ENCODE data around the gene HIC2. TPM values are rescaled to one million over a fixed set of nuclear protein-coding genes. Genes with fewer than 3 reads are reported as not detected.

The HIC2 gene
- total and polyA plus RNA-seq, 2 of the 13 experiments (the other 11 are each of a cell fraction or from before 2014, with no cell fraction given) = 5.0 to 13.7 TPM

GRCh38 chr22:21457023-21457787, 40.0 kb downstream of the HIC2 start (continued):
- TF ChIP-seq MNT (IDR thresholded peaks at IDR 0.05) (no peak), HNRNPL (IDR thresholded peaks at IDR 0.05; ENCODE audit: low read depth, low read length) (no peak), MEIS2 (CRISPR knock-in tag; IDR thresholded peaks at IDR 0.05) (peak; percentile 84), ZNF788 (CRISPR knock-in tag; IDR thresholded peaks at IDR 0.05; ENCODE audit: borderline replicate concordance) (peak; percentile 21; the same call in 1 of the 2 replicates), ZNF329 (CRISPR knock-in tag; IDR thresholded peaks at IDR 0.05; ENCODE audit: low read depth) (no peak; the same call in 1 of the 2 replicates), FOXJ3 (CRISPR knock-in tag; IDR thresholded peaks at IDR 0.05; ENCODE audit: borderline replicate concordance) (peak; percentile 74; the same call in 1 of the 2 replicates), AGO2 (optimal IDR thresholded peaks at IDR 0.05; ENCODE audit: low read depth, low read length) (no peak), ZSCAN21 (CRISPR knock-in tag; IDR thresholded peaks at IDR 0.05; ENCODE audit: borderline replicate concordance) (peak; percentile 34; the same call in 1 of the 2 replicates), ZFP1 (CRISPR knock-in tag; IDR thresholded peaks at IDR 0.05) (no peak), BATF2 (CRISPR knock-in tag; IDR thresholded peaks at IDR 0.05) (no peak), ZNF274 (CRISPR knock-in tag; IDR thresholded peaks at IDR 0.05) (no peak), SIN3A (IDR thresholded peaks at IDR 0.05; ENCODE audit: borderline replicate concordance, low read depth, low read length) (peak; percentile 31; the same call in 1 of the 2 replicates), ZFY (CRISPR knock-in tag; IDR thresholded peaks at IDR 0.05) (peak; percentile 52), ZNF432 (CRISPR knock-in tag; IDR thresholded peaks at IDR 0.05; ENCODE audit: borderline replicate concordance) (no peak), JUND (CRISPR knock-in tag; IDR thresholded peaks at IDR 0.05) (peak; percentile 85), ZNF367 (CRISPR knock-in tag; IDR thresholded peaks at IDR 0.05; ENCODE audit: borderline replicate concordance) (no peak), NRL (CRISPR knock-in tag; IDR thresholded peaks at IDR 0.05; ENCODE audit: borderline replicate concordance) (peak; percentile 44), ATF7-NPFF (CRISPR knock-in tag; IDR thresholded peaks at IDR 0.05; ENCODE audit: low read depth) (no peak), ZNF780A (CRISPR knock-in tag; IDR thresholded peaks at IDR 0.05) (no peak), ZNF224 (CRISPR knock-in tag; IDR thresholded peaks at IDR 0.05) (peak; percentile 81; the same call in 1 of the 2 replicates), ZMAT3 (CRISPR knock-in tag; conservative IDR thresholded peaks at IDR 0.05) (no peak), SOX13 (IDR thresholded peaks at IDR 0.05) (no peak), SOX13 (CRISPR knock-in tag; conservative IDR thresholded peaks at IDR 0.05 in 1 of 2, IDR thresholded peaks at IDR 0.05 in 1 of 2) (peak in 1 of 2 experiments; percentile 19; a peak in 1 of 4 replicates)
- TF ChIP-seq, protein P1, sequence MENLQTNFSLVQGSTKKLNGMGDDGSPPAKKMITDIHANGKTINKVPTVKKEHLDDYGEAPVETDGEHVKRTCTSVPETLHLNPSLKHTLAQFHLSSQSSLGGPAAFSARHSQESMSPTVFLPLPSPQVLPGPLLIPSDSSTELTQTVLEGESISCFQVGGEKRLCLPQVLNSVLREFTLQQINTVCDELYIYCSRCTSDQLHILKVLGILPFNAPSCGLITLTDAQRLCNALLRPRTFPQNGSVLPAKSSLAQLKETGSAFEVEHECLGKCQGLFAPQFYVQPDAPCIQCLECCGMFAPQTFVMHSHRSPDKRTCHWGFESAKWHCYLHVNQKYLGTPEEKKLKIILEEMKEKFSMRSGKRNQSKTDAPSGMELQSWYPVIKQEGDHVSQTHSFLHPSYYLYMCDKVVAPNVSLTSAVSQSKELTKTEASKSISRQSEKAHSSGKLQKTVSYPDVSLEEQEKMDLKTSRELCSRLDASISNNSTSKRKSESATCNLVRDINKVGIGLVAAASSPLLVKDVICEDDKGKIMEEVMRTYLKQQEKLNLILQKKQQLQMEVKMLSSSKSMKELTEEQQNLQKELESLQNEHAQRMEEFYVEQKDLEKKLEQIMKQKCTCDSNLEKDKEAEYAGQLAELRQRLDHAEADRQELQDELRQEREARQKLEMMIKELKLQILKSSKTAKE (CRISPR knock-in tag; IDR thresholded peaks at IDR 0.05; ENCODE audit: borderline replicate concordance) = 0 out of 2 replicates have a peak, but pooled peaks have one; percentile 61
- TF ChIP-seq, protein P2, sequence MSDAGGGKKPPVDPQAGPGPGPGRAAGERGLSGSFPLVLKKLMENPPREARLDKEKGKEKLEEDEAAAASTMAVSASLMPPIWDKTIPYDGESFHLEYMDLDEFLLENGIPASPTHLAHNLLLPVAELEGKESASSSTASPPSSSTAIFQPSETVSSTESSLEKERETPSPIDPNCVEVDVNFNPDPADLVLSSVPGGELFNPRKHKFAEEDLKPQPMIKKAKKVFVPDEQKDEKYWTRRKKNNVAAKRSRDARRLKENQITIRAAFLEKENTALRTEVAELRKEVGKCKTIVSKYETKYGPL (CRISPR knock-in tag; IDR thresholded peaks at IDR 0.05) = no peak

All from HepG2 (cell line).